Hematopoietic multipotent progenitor cell treated with erythropoietin and hydrocortisone succinate and interleukin-3 and kit ligand, for 17 days (in vitro differentiated cells): ENCODE measurements around the gene OPRD1.

ENCODE experiments used
- DNase-seq: peaks from one replicate; pipeline ENCODE4 v3.0.0-alpha.2; 2015; ENCODE audit warnings: low spot score

Gene OPRD1

DNA sequence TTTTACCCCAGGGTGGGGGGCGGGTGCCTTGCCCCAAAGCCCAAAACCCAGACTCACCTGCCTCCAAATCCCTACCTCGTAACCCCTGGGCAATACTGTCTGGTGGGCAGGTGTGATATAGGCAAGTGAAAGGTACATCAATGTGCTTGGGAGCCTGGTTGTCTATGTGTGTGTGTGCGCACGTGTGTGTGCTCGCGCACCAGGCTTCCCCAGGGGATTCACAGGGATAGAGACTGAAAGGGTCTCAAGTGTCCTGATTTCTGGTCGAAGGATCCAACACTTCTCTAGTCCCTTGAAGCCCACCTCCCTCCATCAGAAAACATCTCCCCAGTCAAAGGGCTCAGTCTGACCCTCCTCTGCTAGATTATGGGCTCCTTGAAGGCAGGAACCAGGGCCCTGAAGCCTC is 73.5 kb downstream of the OPRD1 start:
- no peak for DNase-seq

DNA sequence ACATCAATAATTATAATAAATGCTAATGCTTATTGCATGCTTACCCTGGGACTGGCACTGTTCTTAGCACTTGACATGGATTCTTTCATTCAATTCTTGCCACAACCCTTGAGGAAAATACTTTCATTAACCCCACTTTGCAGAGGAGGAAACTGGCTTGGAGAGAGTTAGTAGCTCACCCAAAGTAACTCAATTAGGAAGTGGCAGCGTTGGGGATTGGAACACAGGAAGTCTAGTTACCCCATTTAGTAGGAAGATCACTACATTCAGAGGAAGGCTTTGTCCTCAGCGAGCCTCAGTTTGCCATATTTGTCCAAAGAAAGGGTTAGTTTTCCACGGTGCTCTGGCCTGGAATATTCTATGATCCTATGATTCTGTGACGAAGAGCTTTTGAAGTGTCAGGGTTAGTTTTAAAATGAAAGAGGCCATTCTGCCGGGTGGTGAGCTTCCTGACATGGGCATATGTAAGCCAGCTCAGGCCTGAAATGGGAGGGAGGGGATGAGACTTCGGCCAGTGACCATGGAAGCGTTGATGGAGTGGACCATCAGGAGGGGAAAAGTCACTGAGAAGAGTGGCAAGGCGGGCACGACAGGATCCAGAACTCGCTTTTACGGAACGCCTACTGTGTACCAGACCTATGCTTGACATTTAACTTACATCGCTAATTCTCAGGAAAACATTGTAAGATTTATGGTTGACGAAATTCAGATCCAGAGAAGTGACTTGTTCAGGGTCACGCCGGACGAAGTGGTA is 74.2 kb downstream of the OPRD1 start:
- peak; percentile 62 for DNase-seq

DNA sequence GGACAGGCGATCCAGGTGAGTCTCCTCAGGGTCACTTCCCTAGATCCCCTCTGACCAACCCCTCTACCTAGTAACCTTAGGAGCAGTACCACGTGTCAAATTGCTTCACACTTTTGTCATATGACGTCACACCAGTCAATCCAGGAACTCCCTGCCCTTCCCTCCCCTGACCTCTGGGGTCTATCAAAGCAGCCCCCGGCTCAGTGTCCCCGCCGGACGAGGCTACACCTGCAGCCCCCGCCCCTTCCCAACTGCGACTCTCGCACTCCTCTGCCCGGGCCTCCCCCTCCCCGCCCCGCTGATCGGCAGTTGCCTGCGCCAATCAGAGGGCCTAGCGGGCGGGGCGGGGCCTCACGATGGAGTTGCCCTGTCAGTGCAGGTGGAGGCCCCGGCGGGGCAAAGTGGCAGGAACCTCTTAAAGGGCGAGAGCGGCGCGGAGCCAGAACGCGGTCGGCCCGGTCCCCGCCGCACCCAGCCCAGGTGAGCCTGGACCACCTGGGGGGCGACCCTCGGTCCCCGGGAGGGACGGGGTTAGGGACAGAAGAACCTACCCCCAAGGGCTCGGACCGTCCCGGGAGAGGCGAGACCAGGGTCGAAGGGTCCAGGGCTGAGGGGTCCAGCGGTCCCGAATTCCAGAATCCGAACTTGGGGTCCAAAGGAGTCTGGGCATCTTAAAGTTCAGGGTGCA is 74.9 kb downstream of the OPRD1 start:
- DNase-seq: peak; percentile 94

DNA sequence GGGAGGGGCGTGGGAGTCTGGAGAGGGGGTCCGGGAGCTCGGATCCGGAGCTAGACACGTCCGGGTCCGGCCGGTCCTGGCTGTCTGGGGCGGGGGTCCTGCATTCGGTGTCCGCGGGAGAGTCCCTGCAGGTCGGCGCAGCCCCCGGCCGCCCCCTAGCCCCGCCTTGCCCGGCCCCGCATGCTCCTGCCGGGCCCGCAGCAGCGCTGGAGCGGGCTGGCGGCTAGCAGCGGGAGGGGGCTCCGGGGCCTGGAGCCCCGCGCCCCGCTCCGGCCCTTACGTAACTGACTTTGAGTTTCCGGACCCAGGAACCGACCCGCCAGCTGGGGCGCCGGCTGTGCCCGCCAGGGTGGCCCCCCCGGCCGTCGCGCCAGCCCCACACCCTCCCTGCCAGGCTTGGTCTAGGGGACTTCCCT is 75.5 kb downstream of the OPRD1 start:
- DNase-seq: no peak

DNA sequence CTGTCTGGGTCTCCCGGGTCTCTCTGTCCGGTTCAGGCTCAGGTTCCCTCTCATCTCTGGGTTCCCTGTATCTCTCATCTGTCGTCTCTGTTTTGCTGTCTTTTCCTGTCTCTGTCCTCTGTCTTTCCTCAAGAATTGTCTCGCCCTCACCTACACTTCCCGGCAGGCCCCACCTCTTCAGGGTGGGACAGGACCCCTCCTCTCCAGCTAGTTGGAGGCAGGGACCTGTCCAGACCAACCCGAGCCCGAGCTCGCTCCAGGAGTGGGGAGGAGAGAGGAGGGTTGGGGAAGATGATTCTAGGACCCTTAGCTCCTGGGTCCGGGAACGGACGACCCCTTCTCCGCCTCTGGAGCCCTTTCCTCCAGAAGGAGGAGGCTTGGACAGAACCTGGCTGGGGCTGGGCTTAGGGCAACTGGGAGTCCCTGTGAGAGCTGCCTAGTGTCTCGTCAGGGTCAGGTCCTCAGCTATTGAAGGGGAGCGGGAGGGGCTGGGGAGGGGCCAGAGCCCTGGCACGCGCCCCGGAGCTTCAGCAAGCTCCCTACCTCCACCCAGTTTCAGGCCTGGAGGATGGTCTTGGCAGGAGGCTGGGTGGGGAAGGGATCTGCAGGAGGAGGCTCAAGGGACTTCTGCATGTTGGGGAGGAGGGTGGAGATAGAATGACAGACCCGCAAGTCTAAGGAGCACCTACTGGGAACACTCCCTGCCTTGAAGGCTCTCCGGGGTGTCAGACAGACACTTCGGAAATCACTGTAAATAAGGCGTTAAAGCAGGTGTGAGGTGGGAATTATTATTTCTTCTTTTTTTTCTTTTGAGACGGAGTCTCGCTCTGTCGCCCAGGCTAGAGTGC is 76.1 kb downstream of the OPRD1 start:
- peak; percentile 84 for DNase-seq

GRCh38 chr1:28888915-28889314 is 76.9 kb downstream of the OPRD1 start:
- DNase-seq: peak; percentile 74

DNA sequence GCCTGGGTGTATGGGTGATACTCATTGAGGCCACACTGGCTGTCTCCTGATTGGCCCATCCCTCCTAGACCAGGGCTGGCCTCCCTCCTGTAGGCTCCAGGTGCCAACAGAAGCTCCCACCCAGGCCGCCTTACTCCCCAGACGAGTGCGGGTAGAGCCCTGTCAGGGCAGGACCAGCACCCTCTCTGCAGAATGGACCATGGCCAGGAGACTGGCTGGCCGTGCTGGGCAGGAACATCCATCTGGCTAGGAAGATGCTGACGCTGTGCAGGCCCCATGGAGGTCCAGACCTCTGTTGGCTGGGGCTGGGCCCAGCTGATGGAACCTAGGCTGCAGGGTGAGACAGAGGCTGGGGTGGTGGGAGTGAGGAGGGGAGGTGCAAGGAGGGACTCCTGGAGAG is 77.4 kb downstream of the OPRD1 start:
- no peak for DNase-seq

DNA sequence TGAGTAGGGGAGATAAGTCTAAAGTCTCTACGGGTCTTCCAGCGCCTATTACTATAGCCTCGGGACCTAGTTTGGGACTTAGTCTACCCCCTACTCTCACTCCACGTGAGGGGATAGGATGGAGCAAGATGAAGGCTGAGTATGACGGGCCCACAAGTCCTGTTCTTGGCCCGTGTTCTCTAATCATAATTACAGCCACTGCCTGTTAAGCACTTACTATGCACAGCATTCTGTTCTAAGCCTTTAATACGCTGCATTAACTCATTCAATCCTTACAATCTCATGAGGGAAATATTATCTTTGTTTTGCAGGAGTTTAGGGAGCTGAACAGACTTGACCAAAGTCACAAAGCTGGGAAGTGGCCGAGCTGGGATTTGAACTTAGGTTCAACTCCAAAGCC is 78.5 kb downstream of the OPRD1 start:
- peak; percentile 32 for DNase-seq

- peak; percentile 45 for DNase-seq
Observed at GRCh38 chr1:28890836-28891235, 78.9 kb downstream of the OPRD1 start.

DNA sequence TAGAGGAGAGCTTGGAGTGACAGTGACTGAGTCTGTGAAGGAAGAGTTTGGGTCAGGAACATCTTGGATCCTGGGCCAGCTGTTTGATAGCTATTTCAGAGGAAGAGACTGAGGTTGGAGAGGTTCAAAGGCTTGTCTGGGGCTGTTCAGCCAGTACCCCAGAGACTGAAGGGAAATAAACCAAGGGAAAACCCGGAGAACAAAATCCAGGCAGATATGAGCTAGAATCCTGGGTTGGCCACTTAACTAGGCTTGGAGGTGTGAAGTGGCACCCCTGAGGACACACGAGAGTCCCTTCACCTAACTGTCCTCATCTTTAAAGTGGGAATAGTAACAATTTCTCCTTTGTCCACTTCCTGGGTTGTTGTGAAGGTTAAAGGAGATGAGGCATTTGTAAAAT is 79.3 kb downstream of the OPRD1 start:
- peak; percentile 40 for DNase-seq

- DNase-seq: peak; percentile 75
Observed at GRCh38 chr1:28893403-28894102, 81.6 kb downstream of the OPRD1 start.

DNA sequence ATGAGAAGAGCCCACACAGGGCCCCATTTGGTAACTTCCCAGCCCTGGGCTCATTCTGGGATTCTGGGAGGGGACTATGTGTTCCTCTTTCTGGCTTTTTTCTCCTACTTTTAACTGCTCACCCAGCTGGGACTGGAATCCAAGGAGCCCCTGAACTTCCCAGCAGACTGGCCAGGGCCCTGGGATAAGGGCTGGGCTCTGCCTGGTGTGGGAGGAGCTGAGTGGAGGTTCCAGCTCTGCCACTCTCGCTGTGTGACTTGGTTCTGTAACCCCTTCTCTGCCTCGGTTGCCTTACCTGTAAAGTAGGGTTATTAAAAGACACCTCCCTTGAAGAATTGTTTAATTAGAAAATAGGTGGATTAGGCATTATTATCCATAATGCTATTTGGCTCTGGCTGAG is 82.8 kb downstream of the OPRD1 start:
- peak; percentile 31 for DNase-seq

- peak; percentile 44 for DNase-seq
Observed at GRCh38 chr1:28895896-28896608, 84.1 kb downstream of the OPRD1 start.

- no peak for DNase-seq
Observed at GRCh38 chr1:28896609-28896986, 84.6 kb downstream of the OPRD1 start.

- peak; percentile 54 for DNase-seq
Observed at GRCh38 chr1:28897789-28898188, 85.8 kb downstream of the OPRD1 start.

DNA sequence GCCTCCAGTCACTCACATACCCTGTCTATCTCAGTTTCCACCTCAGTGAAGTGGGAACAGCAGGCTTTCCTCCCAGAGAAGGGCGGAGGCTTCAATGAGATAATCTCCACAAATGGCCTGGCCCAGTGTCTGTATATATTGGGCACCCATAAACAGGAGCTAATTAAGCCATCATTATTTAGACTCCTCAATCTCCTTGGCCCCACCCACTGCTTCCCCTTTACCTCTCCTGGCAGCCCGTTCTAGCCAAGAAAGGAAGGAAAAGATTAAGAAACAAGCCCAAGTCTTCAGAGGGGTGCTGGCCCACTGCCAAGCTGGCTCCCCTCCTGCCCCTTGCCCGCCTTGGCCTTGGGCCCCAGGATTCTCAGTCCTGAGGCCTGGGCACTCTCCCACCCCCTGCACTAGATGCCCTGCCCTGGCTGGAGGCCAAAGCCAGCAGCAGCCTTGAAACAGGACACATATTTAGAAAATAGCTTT is 86.5 kb downstream of the OPRD1 start:
- DNase-seq: peak; percentile 78

GRCh38 chr1:28899267-28899666 is 87.3 kb downstream of the OPRD1 start:
- DNase-seq: no peak

DNA sequence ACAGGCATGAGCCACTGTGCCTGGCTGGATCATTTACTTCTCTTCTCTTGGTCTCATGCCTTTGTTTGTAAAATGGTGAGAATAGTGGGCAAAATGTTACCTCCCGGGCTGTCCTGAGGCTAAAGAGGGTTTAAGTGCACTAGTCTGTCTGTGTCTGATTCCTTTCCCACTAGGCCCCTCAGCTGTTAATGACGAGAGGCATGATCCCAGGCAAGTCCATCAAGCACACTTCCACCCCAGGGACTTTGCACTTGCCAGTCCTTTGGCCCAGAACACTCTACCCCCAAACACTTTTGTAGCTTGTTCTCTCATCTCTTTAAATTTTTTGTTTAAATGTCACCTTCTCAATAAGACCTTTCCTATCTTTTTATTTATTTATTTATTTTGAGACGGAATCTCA is 88.6 kb downstream of the OPRD1 start:
- DNase-seq: no peak

- peak; percentile 63 for DNase-seq
Observed at GRCh38 chr1:28902738-28903137, 90.8 kb downstream of the OPRD1 start.

GRCh38 chr1:28905921-28906666 is 94.1 kb downstream of the OPRD1 start:
- no peak for DNase-seq

- DNase-seq: no peak
Observed at GRCh38 chr1:28909198-28909597, 97.2 kb downstream of the OPRD1 start.
